GM12878 (cell line): Measurements from ENCODE around the gene CNGA1. TPM values are rescaled to one million over a fixed set of nuclear protein-coding genes. Genes with fewer than 3 reads are reported as not detected.

Experiments
- ATAC-seq: fragments of 200-7000 bp; cut with Tn5 transposase; 3 replicates; pipeline ENCODE4 v1.9.1; 2020; ENCODE audit warnings: mild to moderate bottlenecking, moderate library complexity
- BruUV-seq: library from RNA; stranded (reverse); fragments of 400-500 nt; replicated peaks from 2 replicates; lab custom pipeline; 2021; lab: Mats Ljungman, UMichigan
- CTCF ChIA-PET: fragments of 300-600 bp; sonication (Branson Sonifier 250); formaldehyde crosslinking; extraction: SDS; loops from one replicate; lab custom pipeline; 2021; ENCODE audit warnings: inconsistent platforms; lab: Yijun Ruan, JAX
- POLR2A ChIA-PET: fragments of 350-600 bp; formaldehyde crosslinking; extraction: SDS; loops from one replicate; lab custom pipeline; 2021; ENCODE audit warnings: inconsistent platforms; lab: Charles Lee
- RAD21 ChIA-PET: fragments of 300-600 bp; sonication (Branson Sonifier 250); formaldehyde crosslinking; loops from one replicate; lab custom pipeline; 2023; ENCODE audit warnings: antibody characterized with exemption; ENCODE audit not compliant: unreplicated experiment; lab: Charles Lee
- SMC1A ChIA-PET: fragments of 300-600 bp; sonication (Branson Sonifier 250); formaldehyde crosslinking; loops from one replicate; lab custom pipeline; 2023; ENCODE audit not compliant: unreplicated experiment, uncharacterized antibody; lab: Charles Lee
- DNase-seq: peaks from one replicate; pipeline ENCODE4 v3.0.0-alpha.2; 2011; ENCODE audit warnings: low read depth, low spot score
- FAIRE-seq: peaks from 3 replicates; lab custom pipeline; 2011; peaks lifted over from hg19 to GRCh38; lab: Jason Lieb, UNC
- H2AFZ ChIP-seq: 2 replicates; pipeline ENCODE4 v1.6.0; 2011; ENCODE audit warnings: low read depth, low read length, control low read depth; ENCODE audit not compliant: control insufficient read depth
- H3K27ac ChIP-seq: 2 replicates; pipeline ENCODE4 v1.5.1; 2011; ENCODE audit warnings: control low read depth; ENCODE audit not compliant: control insufficient read depth, insufficient read depth
- H3K27me3 ChIP-seq, 2 experiments: replicated peaks in 1 of 2; 2 replicates each; pipeline versions ENCODE4 v1.6.0 to v1.6.1; 2011; ENCODE audit warnings: low read length in 1 of 2; ENCODE audit not compliant: control insufficient read depth in 2 of 2, insufficient read depth in 2 of 2
- H3K36me3 ChIP-seq, 2 experiments: 2 replicates each; pipeline ENCODE4 v1.5.1; 2011; ENCODE audit warnings: low read length in 1 of 2; ENCODE audit not compliant: control insufficient read depth in 2 of 2, insufficient read depth in 2 of 2
- H3K4me1 ChIP-seq: 2 replicates; pipeline ENCODE4 v1.6.1; 2011; ENCODE audit warnings: mild to moderate bottlenecking, low read length, moderate library complexity, mixed read lengths; ENCODE audit not compliant: control insufficient read depth, insufficient read depth
- H3K4me2 ChIP-seq: 2 replicates; pipeline ENCODE4 v1.6.0; 2011; ENCODE audit warnings: control low read depth; ENCODE audit not compliant: control insufficient read depth, insufficient read depth
- H3K4me3 ChIP-seq: fragments of 200-600 bp; sonication (generic); 2 replicates; pipeline ENCODE4 v1.5.1; 2016
- H3K79me2 ChIP-seq: 2 replicates; pipeline ENCODE4 v1.6.0; 2011; ENCODE audit warnings: low read length; ENCODE audit not compliant: control insufficient read depth, insufficient read depth
- H3K9ac ChIP-seq: 2 replicates; pipeline ENCODE4 v1.8.0; 2011; ENCODE audit warnings: low read length, control low read depth, mixed read lengths; ENCODE audit not compliant: control insufficient read depth, insufficient read depth
- H3K9me3 ChIP-seq: replicated peaks from 3 replicates; pipeline ENCODE4 v1.5.1; 2011; ENCODE audit warnings: mild to moderate bottlenecking, low read length; ENCODE audit not compliant: control insufficient read depth, insufficient read depth
- H4K20me1 ChIP-seq: 2 replicates; pipeline ENCODE4 v1.6.0; 2011; ENCODE audit not compliant: control insufficient read depth, insufficient read depth
- CHD2 ChIP-seq: IDR thresholded peaks from 2 replicates; pipeline ENCODE4 v1.6.1; 2011; ENCODE audit warnings: low read depth, low read length, improper control_type of control experiment, borderline replicate concordance
- CREB1 ChIP-seq: IDR thresholded peaks from 2 replicates; pipeline ENCODE4 v1.6.1; 2012; ENCODE audit warnings: low read depth, mild to moderate bottlenecking, inconsistent platforms
- EED ChIP-seq: sonication (generic); IDR thresholded peaks from 2 replicates; pipeline ENCODE4 v1.6.1; 2016; ENCODE audit warnings: antibody characterized with exemption, low read depth
- EZH2 ChIP-seq: IDR thresholded peaks from 2 replicates; pipeline ENCODE4 v1.6.1; 2012; ENCODE audit warnings: low read depth, mild to moderate bottlenecking, control low read depth, inconsistent platforms, low read length, borderline replicate concordance; ENCODE audit not compliant: control insufficient read depth
- KDM1A ChIP-seq: fragments of 200-600 bp; sonication (generic); IDR thresholded peaks from 2 replicates; pipeline ENCODE4 v1.6.1; 2016; ENCODE audit warnings: borderline replicate concordance
- KLF5 ChIP-seq: fragments of 450-650 bp; IDR thresholded peaks from 2 replicates; pipeline ENCODE4 v1.6.1; 2014; ENCODE audit warnings: mild to moderate bottlenecking; ENCODE audit not compliant: partially characterized antibody
- NR2C1 ChIP-seq: fragments of 450-650 bp; IDR thresholded peaks from 2 replicates; pipeline ENCODE4 v1.6.1; 2017; ENCODE audit warnings: antibody characterized with exemption, mild to moderate bottlenecking, moderate library complexity
- NRF1 ChIP-seq: conservative IDR thresholded peaks from 2 replicates; pipeline ENCODE4 v1.6.1; 2011; ENCODE audit warnings: mild to moderate bottlenecking, low read depth, low read length, improper control_type of control experiment
- PML ChIP-seq: IDR thresholded peaks from 2 replicates; pipeline ENCODE4 v1.6.1; 2012; ENCODE audit warnings: low read length, inconsistent platforms
- ZBED1 ChIP-seq: IDR thresholded peaks from 2 replicates; pipeline ENCODE4 v1.6.1; 2016; ENCODE audit warnings: borderline replicate concordance
- ZNF274 ChIP-seq: IDR thresholded peaks from one replicate; pipeline ENCODE4 v1.8.0; 2011; ENCODE audit not compliant: insufficient read length, insufficient read depth
- WGBS: methylation state at CpG from one replicate; pipeline ENCODE4 v1.1.6; 2016; ENCODE audit warnings: low lambda C conversion rate; ENCODE audit not compliant: insufficient replicate concordance, insufficient coverage; ENCODE audit errors: missing lambda C conversion rate; 5-methylcytosine and 5-hydroxymethylcytosine counted together
- in situ Hi-C: fragments of 300-500 bp; cut with MboI; formaldehyde crosslinking; loops from 9 replicates; pipeline ENCODE4 v1.14.3; 2018; ENCODE audit warnings: mixed read lengths
- intact Hi-C: fragments of 100-400 bp; cut with micrococcal nuclease; formaldehyde crosslinking; loops from one replicate; pipeline ENCODE4 v1.14.2; 2022; ENCODE audit not compliant: unreplicated experiment
- polyA plus RNA-seq, 11 experiments: library from polyadenylated mRNA; depleted of rRNA in 4 of 11; unstranded in 6 of 11; stranded (reverse) in 5 of 11; fragments of >200 nt; fragmentation: Nextera tagmentation in 4 of 11; fragmentation: Illumina TruSeq in 1 of 11; extraction: Ambion mirVana in 4 of 11; extraction: Trizol in 1 of 11; gene quantifications; 1 replicate in 1 of 11; 2 replicates in 10 of 11; pipeline versions ENCODE4 v1.2.1 to v1.2.3, GENCODE V29; 2011 to 2016; ENCODE audit warnings: inconsistent platforms in 2 of 11, missing spikeins in 2 of 11, low read depth in 1 of 11
- total RNA-seq, 4 experiments: library from RNA; depleted of rRNA in 3 of 4; stranded (reverse); fragments of >200 nt in 3 of 4; fragmentation: Illumina TruSeq in 1 of 4; extraction: Trizol in 1 of 4; gene quantifications; 2 replicates each; pipeline versions ENCODE4 v1.2.1 to v1.2.3, GENCODE V29; 2013 to 2021
- TF ChIP-seq, protein P1 (sequence below): fragments of 450-650 bp; IDR thresholded peaks from 2 replicates; pipeline ENCODE4 v1.6.1; 2016; ENCODE audit warnings: mild to moderate bottlenecking, moderate library complexity, borderline replicate concordance

The CNGA1 gene
- total and polyA plus RNA-seq, 10 of the 15 experiments (the other 5 are each of a cell fraction or from before 2014, with no cell fraction given) = 0.38 to 14.2 (median 5.1) TPM

DNA sequence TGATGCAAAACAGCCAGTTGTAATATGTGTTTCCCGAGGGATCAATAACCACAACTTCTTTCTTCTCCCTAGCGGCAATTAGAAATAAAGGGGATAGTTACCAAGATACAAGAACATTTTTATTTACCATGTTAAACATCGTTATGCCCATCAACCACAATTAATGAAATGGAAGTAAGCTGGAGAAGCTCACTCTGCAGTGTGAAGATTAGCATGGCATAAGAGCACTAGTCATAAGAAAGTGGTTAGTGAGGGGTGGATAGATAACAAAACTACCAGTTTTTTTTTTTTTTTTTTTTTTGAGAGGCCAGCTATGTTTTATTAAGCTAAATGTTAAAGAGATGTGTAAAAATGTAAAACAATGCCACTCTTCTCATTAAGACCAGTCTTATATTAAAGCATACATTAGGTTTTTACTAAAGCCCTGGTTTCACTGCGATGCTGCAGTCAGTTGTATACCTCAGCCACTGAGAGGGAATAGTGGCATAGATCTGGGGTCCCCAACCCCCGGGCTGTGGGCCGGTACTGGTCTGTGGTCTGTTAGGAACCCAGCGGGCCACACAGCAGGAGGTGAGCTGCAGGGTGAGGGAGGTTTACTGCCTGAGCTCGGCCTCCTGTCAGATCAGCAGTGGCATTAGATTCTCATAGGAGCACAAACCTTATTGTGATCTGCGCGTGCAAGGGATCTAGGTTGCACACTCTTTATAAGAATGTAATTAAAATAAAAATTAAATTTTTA lies 74.2 kb downstream of the CNGA1 start (continued):
- TF ChIP-seq, protein P1, sequence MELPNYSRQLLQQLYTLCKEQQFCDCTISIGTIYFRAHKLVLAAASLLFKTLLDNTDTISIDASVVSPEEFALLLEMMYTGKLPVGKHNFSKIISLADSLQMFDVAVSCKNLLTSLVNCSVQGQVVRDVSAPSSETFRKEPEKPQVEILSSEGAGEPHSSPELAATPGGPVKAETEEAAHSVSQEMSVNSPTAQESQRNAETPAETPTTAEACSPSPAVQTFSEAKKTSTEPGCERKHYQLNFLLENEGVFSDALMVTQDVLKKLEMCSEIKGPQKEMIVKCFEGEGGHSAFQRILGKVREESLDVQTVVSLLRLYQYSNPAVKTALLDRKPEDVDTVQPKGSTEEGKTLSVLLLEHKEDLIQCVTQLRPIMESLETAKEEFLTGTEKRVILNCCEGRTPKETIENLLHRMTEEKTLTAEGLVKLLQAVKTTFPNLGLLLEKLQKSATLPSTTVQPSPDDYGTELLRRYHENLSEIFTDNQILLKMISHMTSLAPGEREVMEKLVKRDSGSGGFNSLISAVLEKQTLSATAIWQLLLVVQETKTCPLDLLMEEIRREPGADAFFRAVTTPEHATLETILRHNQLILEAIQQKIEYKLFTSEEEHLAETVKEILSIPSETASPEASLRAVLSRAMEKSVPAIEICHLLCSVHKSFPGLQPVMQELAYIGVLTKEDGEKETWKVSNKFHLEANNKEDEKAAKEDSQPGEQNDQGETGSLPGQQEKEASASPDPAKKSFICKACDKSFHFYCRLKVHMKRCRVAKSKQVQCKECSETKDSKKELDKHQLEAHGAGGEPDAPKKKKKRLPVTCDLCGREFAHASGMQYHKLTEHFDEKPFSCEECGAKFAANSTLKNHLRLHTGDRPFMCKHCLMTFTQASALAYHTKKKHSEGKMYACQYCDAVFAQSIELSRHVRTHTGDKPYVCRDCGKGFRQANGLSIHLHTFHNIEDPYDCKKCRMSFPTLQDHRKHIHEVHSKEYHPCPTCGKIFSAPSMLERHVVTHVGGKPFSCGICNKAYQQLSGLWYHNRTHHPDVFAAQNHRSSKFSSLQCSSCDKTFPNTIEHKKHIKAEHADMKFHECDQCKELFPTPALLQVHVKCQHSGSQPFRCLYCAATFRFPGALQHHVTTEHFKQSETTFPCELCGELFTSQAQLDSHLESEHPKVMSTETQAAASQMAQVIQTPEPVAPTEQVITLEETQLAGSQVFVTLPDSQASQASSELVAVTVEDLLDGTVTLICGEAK = no peak
- TF ChIP-seq, all 136 proteins: peak for 0

DNA sequence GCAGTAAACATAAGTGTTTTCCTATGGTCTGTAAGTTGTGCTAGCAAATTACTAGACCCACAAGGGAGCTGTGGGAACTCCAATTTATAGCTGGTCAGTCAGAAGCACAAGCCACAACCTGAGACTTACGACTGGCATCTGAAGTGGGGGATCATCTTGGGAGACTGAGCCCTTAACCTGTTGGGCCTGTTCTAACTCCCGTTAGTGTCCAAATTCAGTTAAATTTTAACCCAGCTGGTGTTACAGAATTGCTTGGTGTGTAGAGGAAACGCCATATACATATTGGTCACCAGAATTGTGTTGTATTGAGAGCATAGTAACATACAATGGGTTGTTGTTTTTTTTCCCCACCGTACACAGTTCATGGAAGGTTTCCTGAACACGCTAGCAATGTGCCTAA lies 77.0 kb downstream of the CNGA1 start:
- Histone ChIP-seq H3K79me2 (no peaks in the 10 kb centered on the region), H3K27me3 (no peaks in the 10 kb centered on the region), H4K20me1 (no peaks in the 10 kb centered on the region), H3K36me3 (no peaks in the 10 kb centered on the region), H3K9me3 (no peaks in the 10 kb centered on the region), H3K9ac (no peak overlapping the region), H3K4me3 (no peak overlapping the region), H3K4me2 (no peak overlapping the region), H3K4me1 (no peaks in the 10 kb centered on the region), H3K27ac (no peak overlapping the region), H2AFZ (no peak overlapping the region)
- DNase-seq = no peak
- no peak for TF ChIP-seq ZNF274
- TF ChIP-seq CREB1 = no peak
- TF ChIP-seq ZBED1 = no peak
- no peak for TF ChIP-seq EZH2
- TF ChIP-seq CHD2 = no peak
- no peak for TF ChIP-seq PML
- TF ChIP-seq KLF5 = no peak
- no peak for TF ChIP-seq KDM1A
- no peak for TF ChIP-seq NRF1
- no peak for TF ChIP-seq NR2C1
- no peak for TF ChIP-seq EED
- WGBS = 40% methylated on average over 5 of the region's 5 CpGs
- SMC1A ChIA-PET = interaction anchor here (0.6 to 1.0 kb wide), 2 partner anchors 9 to 36 kb away, joined by 3 read pairs; no protein-coding TSS in a partner anchor
- RAD21 ChIA-PET = no interaction called here
- intact Hi-C loops = no loop called here
- POLR2A ChIA-PET = no interaction called here
- CTCF ChIA-PET = interaction anchor here (1.5 to 1.8 kb wide), 2 partner anchors 11 to 147 kb away, joined by 5 to 6 read pairs; no protein-coding TSS in a partner anchor
- no peak for ATAC-seq
- in situ Hi-C loops = no loop called here
- no TSS peak for BruUV-seq
- FAIRE-seq = no peak
